Activated naive CD8-positive, alpha-beta T cell treated with anti-CD3 and anti-CD28 coated beads for 36 hours (primary cell): Measurements from ENCODE around the gene AGBL3. TPM values are rescaled to one million over a fixed set of nuclear protein-coding genes. Genes with fewer than 3 reads are reported as not detected.
"Not testable (repeated sequence)": the region's sequence is repeated elsewhere in the genome, so short reads cannot be mapped to it uniquely, and the experiment has no call there.

Source experiments
- DNase-seq: peaks from one replicate; pipeline ENCODE4 v3.0.0; 2021
- H3K27ac Mint-ChIP-seq: one replicate; pipeline ENCODE4 v1.8.0; 2022; ENCODE audit warnings: mild to moderate bottlenecking, moderate library complexity, mixed read lengths
- H3K27me3 Mint-ChIP-seq: one replicate; pipeline ENCODE4 v1.8.0; 2022; ENCODE audit warnings: mild to moderate bottlenecking, mixed read lengths
- H3K36me3 Mint-ChIP-seq: one replicate; pipeline ENCODE4 v1.8.0; 2021; ENCODE audit warnings: mild to moderate bottlenecking, mixed read lengths
- H3K4me1 Mint-ChIP-seq: one replicate; pipeline ENCODE4 v1.8.0; 2021; ENCODE audit warnings: mixed read lengths
- H3K4me3 Mint-ChIP-seq: one replicate; pipeline ENCODE4 v1.8.0; 2022; ENCODE audit warnings: mild to moderate bottlenecking, moderate library complexity, mixed read lengths
- H3K9me3 Mint-ChIP-seq: one replicate; pipeline ENCODE4 v1.8.0; 2022; ENCODE audit warnings: mixed read lengths
- total RNA-seq, 2 experiments: library from RNA; stranded (reverse); gene quantifications; one replicate each; pipeline ENCODE4 v1.2.3, GENCODE V29; 2021

AGBL3 gene
- total RNA-seq, 2 experiments from 2014 or later = 2.2 to 3.6 TPM

DNA sequence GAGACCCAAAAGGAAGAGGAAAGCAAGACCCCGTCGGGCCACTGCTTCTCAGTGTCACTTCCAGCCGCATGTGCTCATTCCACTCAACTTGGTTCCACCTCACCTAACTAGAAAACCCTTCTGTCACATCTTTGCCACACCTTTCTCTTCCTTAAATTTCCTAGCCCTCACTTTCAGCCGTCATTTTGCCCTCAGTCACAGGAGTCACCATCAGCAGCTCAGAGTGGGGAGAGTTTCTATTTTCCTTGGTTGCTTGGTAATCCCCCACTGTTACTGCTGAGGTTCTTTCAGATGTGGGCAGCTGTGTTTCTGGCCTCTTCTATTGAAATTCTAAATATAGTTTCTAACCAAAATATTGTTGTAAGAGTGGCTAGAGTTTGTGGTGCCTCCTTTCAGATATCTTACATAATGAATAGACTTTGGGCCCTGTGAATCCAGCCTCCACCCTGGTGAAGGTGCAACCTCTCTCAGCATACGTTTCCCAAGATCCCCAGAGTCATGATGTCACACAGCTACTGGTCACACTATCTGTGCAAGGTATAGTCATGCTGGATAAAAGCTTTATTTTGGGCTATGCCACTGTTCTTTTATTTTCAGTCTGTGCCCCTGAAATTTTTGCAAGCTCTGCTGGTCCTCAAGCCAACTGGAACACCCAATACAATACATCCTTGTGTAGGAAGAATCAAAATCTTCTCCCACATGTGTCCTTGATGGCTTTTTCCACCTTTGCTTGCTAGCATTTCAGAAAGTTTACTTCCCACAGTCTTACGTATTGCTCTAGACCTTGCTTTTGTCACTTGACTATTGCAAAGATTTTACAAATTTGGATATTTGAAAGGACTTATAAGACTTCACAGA lies 9.2 kb downstream of the AGBL3 start:
- peak; percentile 38 for DNase-seq
- peaks cover 41% of the 10 kb centered on the region for H3K36me3 Mint-ChIP-seq
- peak overlapping the region; percentile 91 for H3K27ac Mint-ChIP-seq
- peak overlapping the region; percentile 52 for H3K4me3 Mint-ChIP-seq
- peaks cover 77% of the 10 kb centered on the region for H3K4me1 Mint-ChIP-seq
- no peaks in the 10 kb centered on the region for H3K9me3 Mint-ChIP-seq
- no peaks in the 10 kb centered on the region for H3K27me3 Mint-ChIP-seq

GRCh38 chr7:134996097-134996550 lies 9.8 kb downstream of the AGBL3 start:
- Mint-ChIP-seq H3K4me3 (no peak overlapping the region), H3K36me3 (peaks cover 36% of the 10 kb centered on the region), H3K27me3 (no peaks in the 10 kb centered on the region), H3K4me1 (peaks cover 71% of the 10 kb centered on the region), H3K27ac (peak overlapping the region; percentile 91), H3K9me3 (peaks cover 3% of the 10 kb centered on the region)
- DNase-seq = peak; percentile 20

DNA sequence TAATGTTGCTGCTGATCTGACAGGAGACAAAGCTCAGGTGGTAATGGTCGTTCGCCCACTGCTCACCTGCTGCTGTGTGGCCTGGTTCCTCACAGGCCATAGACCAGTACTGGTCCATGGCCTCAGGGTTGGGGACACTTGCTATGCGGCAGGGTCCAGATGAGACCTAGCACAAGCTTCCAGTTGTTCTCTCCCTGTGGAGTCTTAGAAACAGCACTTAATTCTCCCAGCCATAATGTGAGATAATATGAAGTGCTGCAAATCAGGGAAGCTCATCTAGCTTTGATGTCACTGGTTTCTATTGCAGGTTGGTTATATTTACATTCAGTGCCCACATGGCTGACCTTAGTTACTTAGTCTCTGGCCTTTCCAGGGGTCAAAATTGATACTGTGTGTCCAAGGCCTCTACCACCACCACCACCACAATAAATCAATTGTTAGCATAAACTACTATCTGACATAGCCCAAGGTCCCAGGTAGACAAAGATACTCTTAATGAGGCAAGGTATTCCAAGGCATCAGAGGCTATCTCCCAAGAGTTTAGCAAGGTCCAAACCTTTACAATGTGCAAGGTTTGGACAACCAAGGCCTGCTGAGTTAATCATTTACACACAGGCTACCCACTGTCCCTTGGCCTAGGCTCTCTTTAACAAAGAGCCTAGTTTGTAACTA lies 11.0 kb downstream of the AGBL3 start:
- Mint-ChIP-seq H3K36me3 (peaks cover 38% of the 10 kb centered on the region), H3K27ac (peak overlapping the region; percentile 22), H3K4me3 (no peak overlapping the region), H3K27me3 (no peaks in the 10 kb centered on the region), H3K9me3 (peaks cover 10% of the 10 kb centered on the region), H3K4me1 (peaks cover 59% of the 10 kb centered on the region)
- no peak for DNase-seq

- no peak for DNase-seq
- no peaks in the 10 kb centered on the region for H3K27me3 Mint-ChIP-seq
- no peak overlapping the region for H3K4me3 Mint-ChIP-seq
- H3K9me3 Mint-ChIP-seq = peaks cover 10% of the 10 kb centered on the region
- H3K27ac Mint-ChIP-seq = no peak overlapping the region
- peaks cover 43% of the 10 kb centered on the region for H3K4me1 Mint-ChIP-seq
- H3K36me3 Mint-ChIP-seq = peaks cover 32% of the 10 kb centered on the region
Measured at GRCh38 chr7:134999136-134999535, 12.8 kb downstream of the AGBL3 start.

DNA sequence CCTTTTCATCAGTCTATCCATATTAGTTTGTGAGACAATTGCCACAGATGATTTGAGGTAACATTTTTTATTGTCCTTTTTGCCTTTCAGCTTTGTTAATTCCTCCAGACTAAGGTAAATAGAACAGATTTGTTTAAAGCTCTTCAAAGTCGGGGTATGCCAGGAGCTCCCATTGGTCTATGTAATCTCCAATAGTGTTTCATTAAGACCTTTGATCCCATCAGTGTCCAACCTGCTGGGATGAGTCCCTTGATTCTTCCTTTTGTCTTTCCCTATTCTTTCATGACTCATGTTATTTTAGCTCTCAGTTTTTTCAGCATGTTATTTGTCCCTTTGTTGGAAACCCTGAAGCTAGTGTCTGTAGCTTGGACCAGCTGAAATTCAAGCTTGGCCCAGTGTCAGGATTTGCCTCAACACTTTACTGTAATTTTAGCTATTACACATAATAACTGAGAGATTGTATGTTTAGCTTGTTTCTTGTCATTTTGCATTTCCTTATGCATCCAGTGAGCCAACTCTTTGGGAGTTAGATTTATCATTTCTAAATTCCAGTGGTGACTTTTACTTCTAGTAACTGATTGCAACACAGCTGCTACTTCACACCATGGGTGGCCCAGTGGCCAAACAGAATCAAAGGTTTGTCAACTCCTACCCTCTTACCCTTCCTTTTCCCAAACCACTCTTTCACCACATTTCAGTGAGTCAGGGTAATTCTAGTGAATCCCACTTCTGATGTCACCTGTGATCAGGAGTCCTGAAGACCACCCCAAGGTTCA lies 15.3 kb downstream of the AGBL3 start:
- Mint-ChIP-seq H3K27ac (no peak overlapping the region), H3K36me3 (peaks cover 23% of the 10 kb centered on the region)

GRCh38 chr7:135012229-135012628 lies 25.9 kb downstream of the AGBL3 start:
- DNase-seq = no peak
- H3K4me1 Mint-ChIP-seq = peaks cover 2% of the 10 kb centered on the region
- H3K36me3 Mint-ChIP-seq = peaks cover 2% of the 10 kb centered on the region
- H3K27me3 Mint-ChIP-seq = no peaks in the 10 kb centered on the region
- no peak overlapping the region for H3K27ac Mint-ChIP-seq
- H3K4me3 Mint-ChIP-seq = no peak overlapping the region
- H3K9me3 Mint-ChIP-seq = peaks cover 7% of the 10 kb centered on the region

More for the DNA sequence above, 15.3 kb downstream of the AGBL3 start:
- peaks cover 20% of the 10 kb centered on the region for H3K4me1 Mint-ChIP-seq
- no peaks in the 10 kb centered on the region for H3K27me3 Mint-ChIP-seq
- no peak for DNase-seq
- no peak overlapping the region for H3K4me3 Mint-ChIP-seq
- peaks cover 10% of the 10 kb centered on the region for H3K9me3 Mint-ChIP-seq

DNA sequence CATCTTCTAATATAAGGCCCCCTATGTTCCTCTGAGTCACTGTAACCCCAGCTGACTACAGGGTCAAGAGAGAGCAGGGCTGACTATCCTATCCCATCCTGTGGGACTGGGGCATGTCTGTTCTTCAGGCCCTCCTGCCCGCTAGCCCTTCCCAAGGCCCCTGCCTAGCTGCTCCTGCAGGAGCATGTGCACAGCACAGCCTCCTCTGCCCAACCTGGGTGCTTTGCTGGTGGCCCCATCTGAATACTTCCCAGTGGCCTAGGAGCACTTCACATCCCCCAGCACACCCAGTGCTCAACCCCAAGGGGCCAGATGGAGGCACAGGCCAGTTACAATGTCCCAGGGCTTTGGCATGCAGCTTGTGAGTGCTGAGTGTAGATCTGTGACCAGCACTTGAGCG lies 37.3 kb downstream of the AGBL3 start:
- Mint-ChIP-seq H3K36me3 (peaks cover 5% of the 10 kb centered on the region), H3K4me1 (no peaks in the 10 kb centered on the region), H3K9me3 (peaks cover 18% of the 10 kb centered on the region), H3K4me3 (no peak overlapping the region), H3K27ac (no peak overlapping the region), H3K27me3 (no peaks in the 10 kb centered on the region)
- DNase-seq = no peak

GRCh38 chr7:135035252-135035651 lies 48.9 kb downstream of the AGBL3 start:
- no peaks in the 10 kb centered on the region for H3K36me3 Mint-ChIP-seq
- peaks cover 2% of the 10 kb centered on the region for H3K4me1 Mint-ChIP-seq
- no peaks in the 10 kb centered on the region for H3K27me3 Mint-ChIP-seq
- DNase-seq = no peak
- peaks cover 1% of the 10 kb centered on the region for H3K9me3 Mint-ChIP-seq
- no peak overlapping the region for H3K4me3 Mint-ChIP-seq
- no peak overlapping the region for H3K27ac Mint-ChIP-seq

DNA sequence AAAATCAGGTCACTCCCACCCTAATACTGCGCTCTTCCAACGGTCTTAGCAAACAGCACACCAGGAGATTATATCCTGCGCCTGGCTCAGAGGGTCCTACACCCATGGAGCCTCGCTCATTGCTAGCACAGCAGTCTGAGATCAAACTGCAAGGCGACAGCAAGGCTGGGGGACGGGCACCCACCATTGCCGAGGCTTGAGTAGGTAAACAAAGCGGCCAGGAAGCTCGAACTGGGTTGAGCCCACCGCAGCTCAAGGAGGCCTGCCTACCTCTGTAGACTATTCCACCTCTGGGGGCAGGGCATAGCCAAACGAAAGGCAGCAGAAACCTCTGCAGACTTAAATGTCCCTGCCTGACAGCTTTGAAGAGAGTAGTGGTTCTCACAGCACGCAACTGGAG lies 80.7 kb downstream of the AGBL3 start:
- not testable (repeated sequence) for H3K4me1 Mint-ChIP-seq
- peaks cover 10% of the 10 kb centered on the region for H3K36me3 Mint-ChIP-seq

DNA sequence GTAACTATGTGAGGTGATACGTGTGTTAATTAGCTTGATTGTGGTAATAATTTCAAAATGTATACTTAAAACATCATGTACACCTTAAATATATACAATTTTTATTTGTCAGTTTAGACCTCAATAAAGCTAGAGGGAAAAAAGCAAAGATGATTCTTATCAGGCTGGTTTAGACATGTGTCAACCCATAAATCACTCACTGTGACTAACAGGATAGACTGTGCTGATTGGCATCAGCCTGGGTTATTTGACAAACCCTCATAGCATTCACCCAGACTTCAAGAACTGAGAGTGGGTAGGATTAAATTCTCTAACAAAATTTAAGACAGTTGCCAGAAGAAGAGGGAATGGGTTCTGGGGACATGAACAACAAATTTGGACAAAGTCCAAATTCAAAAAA lies 87.8 kb downstream of the AGBL3 start:
- Mint-ChIP-seq H3K36me3 (peaks cover 3% of the 10 kb centered on the region), H3K27me3 (no peaks in the 10 kb centered on the region), H3K4me1 (no peaks in the 10 kb centered on the region), H3K4me3 (no peak overlapping the region), H3K27ac (no peak overlapping the region), H3K9me3 (peaks cover 5% of the 10 kb centered on the region)
- no peak for DNase-seq

More for the DNA sequence above, 80.7 kb downstream of the AGBL3 start:
- H3K4me3 Mint-ChIP-seq, H3K27ac Mint-ChIP-seq, H3K27me3 Mint-ChIP-seq, DNase-seq: not testable (repeated sequence)
- peaks cover 13% of the 10 kb centered on the region for H3K9me3 Mint-ChIP-seq

GRCh38 chr7:135074531-135074930 lies 88.2 kb downstream of the AGBL3 start:
- H3K4me1 Mint-ChIP-seq = no peaks in the 10 kb centered on the region
- DNase-seq = no peak
- no peak overlapping the region for H3K4me3 Mint-ChIP-seq
- H3K9me3 Mint-ChIP-seq = peaks cover 5% of the 10 kb centered on the region
- peaks cover 3% of the 10 kb centered on the region for H3K36me3 Mint-ChIP-seq
- no peaks in the 10 kb centered on the region for H3K27me3 Mint-ChIP-seq
- no peak overlapping the region for H3K27ac Mint-ChIP-seq

- H3K9me3 Mint-ChIP-seq = peaks cover 3% of the 10 kb centered on the region
- DNase-seq = no peak
- no peaks in the 10 kb centered on the region for H3K27me3 Mint-ChIP-seq
- H3K4me3 Mint-ChIP-seq = no peak overlapping the region
- peaks cover 3% of the 10 kb centered on the region for H3K36me3 Mint-ChIP-seq
- H3K27ac Mint-ChIP-seq = no peak overlapping the region
- H3K4me1 Mint-ChIP-seq = no peaks in the 10 kb centered on the region
Measured at GRCh38 chr7:135075716-135076115, 89.4 kb downstream of the AGBL3 start.

DNA sequence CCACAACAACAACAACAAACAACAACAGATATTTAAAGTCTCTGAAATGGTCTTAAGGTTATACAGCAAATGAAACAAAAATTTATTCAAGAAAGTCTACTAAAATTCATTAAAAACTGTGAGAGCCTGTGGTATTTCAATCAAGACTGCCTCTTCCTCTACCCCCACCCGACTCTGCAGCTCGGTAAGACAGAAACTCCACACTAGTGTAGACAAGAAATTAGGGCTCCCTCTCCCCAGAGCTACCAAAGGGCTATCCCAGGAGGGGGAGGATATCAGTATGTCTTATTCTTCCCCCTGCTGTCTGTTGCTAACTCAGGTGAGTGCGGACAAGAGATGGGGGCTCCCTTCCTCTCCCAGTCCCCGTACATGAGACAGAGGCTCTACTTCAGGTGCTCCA lies 90.6 kb downstream of the AGBL3 start:
- Mint-ChIP-seq H3K27ac (no peak overlapping the region), H3K4me1 (no peaks in the 10 kb centered on the region), H3K9me3 (peaks cover 2% of the 10 kb centered on the region), H3K27me3 (no peaks in the 10 kb centered on the region), H3K36me3 (no peaks in the 10 kb centered on the region), H3K4me3 (no peak overlapping the region)
- DNase-seq = no peak

GRCh38 chr7:135077642-135078041 lies 91.3 kb downstream of the AGBL3 start:
- H3K36me3 Mint-ChIP-seq = no peaks in the 10 kb centered on the region
- no peaks in the 10 kb centered on the region for H3K27me3 Mint-ChIP-seq
- no peak overlapping the region for H3K27ac Mint-ChIP-seq
- DNase-seq = no peak
- no peaks in the 10 kb centered on the region for H3K4me1 Mint-ChIP-seq
- H3K4me3 Mint-ChIP-seq = no peak overlapping the region
- peaks cover 2% of the 10 kb centered on the region for H3K9me3 Mint-ChIP-seq

DNA sequence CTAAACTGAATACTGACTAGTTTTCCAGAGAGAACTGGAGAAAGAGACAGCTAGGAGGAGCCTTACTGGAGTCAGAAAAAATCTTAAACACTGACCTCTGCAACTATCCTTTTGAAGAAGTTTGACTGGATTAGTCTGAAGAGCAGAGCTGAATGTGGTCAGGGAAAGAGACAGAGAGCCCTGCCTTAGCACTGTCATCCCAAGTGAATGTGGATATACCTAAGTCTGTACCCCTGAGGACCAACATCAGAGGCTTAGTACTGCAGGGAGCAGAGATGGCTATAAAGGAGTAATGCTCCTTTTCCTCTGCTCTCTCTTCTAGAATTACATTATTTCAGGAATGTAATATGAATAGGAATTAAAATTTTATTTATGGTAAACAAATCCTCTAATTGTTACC lies 91.7 kb downstream of the AGBL3 start:
- DNase-seq = no peak
- no peaks in the 10 kb centered on the region for H3K36me3 Mint-ChIP-seq
- no peaks in the 10 kb centered on the region for H3K27me3 Mint-ChIP-seq
- H3K4me1 Mint-ChIP-seq = no peaks in the 10 kb centered on the region
- H3K9me3 Mint-ChIP-seq = no peaks in the 10 kb centered on the region
- H3K27ac Mint-ChIP-seq = no peak overlapping the region
- H3K4me3 Mint-ChIP-seq = no peak overlapping the region
